Hematopoietic multipotent progenitor cell (in vitro differentiated cells): ENCODE results near the gene CNTN4. TPM values are rescaled to one million over a fixed set of nuclear protein-coding genes. Genes with fewer than 3 reads are reported as not detected.

Source experiments
- DNase-seq, 3 donors: peaks; one replicate each; pipeline ENCODE4 v3.0.0-alpha.2; 2011 to 2015; ENCODE audit warnings: low read depth in 2 of 3, low spot score in 2 of 3
- total RNA-seq: library from RNA; depleted of rRNA; stranded (reverse); fragments of >200 nt; gene quantifications from one replicate; pipeline ENCODE4 v1.2.3, GENCODE V29; 2012

The CNTN4 gene
- total RNA-seq, 1 donor = 0.27 TPM

DNA sequence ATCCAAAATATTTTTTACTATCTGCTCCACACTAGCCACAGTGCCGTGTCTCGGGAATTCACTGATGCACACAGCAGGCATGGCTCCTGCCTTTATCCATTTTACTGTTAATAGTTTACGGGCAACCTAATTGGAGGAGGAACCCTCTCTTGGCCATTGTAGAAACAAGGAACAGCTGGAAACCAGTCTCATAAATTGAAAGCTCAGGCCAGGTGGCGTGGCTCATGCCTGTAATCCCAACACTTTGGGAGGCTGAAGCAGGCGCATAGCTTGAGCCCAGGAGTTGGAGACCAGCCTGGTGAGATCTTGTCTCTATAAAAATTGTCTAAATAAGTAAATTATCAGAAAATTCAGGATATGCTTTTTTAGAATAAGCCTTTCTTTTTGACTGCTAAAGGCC, 972.5 kb downstream of the CNTN4 start:
- DNase-seq = no peak

DNA sequence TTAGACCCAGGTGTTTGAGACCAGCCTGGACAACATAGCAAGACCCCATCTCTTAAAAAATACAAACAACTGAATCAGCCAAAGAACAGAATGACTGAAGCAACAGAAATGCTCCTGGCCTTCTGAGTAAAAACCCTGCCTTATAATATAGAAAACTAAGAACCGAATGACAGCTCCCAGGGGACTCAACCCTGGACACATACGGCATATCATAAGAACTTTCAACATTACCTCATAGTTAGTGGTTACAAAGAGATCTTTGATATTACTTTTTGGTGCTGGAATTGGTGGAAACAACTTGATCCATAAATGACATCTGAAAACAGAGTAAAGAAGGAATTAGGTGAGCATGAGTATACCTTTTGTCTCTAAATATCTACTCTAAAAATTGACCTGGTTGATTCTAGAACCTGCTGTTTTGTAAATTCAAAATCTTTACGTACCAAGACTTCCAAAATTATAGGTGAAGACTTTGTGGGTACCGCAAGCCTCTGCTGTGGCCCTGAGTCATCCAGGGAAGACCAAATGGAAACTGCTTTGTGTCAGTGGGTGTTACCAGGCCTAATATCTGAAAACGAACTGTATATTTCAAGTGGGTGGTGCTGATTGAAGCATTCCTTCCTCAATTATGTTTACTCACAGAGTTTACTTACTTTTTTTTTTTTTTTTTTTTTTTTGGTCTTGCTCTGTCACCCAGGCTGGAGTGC, 976.0 kb downstream of the CNTN4 start:
- no peak for DNase-seq

DNA sequence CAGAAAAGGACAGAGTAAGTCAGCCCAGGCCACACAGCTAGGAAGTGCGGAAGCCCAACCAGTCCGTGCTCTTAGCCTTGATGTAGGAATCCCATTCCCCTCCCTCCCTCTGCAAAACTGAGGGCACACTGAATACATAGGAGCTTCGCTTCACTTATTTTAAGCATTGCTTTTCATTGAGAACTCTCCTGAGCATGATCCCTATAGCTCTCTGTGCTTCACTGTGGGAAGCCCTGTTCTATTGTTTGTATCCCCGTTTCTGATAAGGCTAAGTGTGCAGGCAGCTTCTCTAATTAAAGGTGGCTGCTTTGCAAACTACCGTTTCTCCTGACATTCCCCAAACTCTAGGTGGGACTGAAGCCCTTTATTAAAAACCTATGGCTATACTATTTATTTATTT, 981.6 kb downstream of the CNTN4 start:
- DNase-seq = no peak

DNA sequence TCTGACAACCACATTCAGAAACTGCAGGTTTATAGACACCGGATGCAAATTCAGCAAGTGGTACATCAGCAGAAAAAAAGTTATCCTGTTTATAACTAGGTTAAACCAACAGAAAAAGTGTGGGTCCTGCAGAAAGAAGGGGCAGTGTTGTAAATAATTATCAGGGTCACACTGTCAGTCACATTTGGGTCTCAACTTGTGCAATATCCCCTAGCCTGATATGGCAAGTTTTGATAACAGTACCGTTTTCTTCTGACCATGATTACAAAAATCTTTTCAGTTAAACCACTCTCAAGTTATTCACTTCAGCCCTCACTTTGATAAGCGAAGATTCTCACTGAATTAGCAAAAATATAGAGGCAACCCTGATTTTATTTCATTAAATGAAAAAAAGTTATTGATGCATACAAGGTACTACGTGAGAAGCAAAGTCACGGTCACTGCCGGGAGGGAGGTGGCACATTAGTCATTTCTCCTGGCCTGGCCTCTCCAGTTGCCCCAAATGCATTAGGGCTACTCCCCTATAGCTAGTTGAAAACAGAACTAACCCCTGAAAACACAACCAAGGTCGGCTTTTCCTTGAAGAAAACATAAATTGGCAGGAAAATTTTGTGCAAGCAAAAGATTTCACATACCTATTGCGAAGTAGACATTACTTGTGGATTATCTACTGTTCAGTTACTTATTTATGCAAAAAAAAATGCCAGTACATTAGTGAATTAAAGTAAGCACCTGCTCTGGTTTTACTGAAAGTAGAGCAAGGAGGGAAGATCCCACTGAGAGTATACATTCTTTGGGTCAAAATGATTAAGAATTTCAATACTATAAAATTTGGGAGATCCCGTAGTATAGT, 982.9 kb downstream of the CNTN4 start:
- DNase-seq = no peak

DNA sequence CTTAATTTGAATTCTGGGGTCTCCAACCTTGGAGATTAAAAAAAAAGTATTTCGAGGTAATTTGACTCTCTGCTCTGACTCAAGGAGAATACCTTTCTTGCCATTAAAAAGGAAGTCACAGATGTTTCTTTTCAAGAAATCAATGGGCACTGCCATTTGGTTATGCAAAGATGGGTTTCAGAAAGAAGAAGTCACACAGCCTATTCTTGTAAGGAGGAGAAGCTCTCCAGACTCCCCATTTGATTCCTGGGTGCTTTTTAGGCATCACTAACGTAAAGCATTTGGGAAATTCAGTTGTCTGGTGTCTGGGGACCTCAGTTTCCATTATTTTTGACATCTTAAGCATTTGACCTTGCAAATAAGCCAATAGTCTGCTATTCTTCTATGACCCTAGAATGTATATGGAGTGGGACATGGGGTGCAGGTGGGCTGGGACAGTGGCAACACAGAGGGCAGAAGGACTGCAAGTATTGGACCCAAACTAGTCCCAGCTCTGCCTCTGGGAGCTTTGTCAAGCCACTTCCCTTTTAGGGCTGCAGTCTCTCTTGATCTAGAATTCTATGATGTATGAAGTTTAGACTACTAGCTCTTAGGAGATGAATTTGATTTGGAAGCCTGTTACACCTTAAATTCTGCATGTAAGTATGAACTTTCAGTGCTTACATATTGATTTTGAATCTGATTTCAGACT, 983.7 kb downstream of the CNTN4 start:
- no peak for DNase-seq

DNA sequence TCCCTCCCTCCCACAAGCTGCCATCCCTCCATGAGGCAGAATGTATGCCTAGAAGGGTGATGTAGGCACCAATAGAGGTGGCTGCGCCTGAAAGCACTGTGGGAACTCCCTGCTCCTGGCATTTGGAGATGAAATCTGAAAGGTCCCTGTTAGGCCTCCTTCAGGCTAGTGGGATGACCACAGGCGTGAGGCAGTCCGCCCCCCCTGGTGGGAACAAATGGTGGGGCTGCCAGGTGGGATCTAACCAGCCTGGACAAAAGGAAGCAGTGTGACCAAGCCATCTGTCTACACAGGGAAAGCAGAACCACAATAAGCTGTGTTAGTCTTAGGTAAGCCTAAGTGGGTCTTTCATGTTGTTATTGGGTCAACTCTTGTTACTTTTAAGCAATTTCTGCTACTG, 986.2 kb downstream of the CNTN4 start:
- DNase-seq = no peak

DNA sequence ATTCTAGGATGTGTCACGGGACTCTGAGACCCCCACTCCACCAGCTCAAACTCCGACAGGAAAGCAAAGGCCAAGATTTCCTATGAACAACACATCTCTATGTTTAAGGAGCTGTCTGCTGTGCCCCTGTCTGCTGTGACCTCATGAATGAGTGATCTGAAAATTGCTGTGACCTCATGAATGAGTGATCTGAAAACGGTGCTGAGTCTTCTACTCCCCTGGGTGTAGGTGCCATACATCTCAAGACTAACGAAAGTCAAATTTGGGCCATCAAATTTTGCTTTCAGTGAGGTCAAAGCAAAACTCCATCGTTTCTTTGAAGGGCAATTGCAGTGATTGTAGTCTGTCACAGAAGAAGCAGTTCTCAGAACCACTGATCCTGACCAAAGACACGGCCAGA, 987.1 kb downstream of the CNTN4 start:
- no peak for DNase-seq

DNA sequence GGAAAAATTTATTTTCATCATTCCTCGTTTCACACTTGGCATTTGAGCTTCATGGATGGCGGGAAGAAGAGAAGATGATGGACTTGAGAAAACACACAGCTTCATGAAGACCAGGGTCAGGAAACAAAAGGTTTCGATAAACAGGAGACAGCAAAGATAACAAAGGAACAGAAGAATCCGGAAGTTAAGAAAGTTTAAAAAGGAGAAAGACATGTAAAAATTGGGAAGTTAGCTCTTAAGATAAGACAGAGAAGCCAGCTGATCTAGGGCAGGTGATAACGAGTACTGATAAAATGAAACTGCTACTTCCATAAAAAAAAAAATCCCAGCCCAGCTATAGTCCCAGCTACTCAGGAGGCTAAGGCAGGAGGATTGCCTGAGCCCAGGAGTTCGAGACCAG, 987.6 kb downstream of the CNTN4 start:
- peak in 1 of 3 donors; percentile 4 for DNase-seq

DNA sequence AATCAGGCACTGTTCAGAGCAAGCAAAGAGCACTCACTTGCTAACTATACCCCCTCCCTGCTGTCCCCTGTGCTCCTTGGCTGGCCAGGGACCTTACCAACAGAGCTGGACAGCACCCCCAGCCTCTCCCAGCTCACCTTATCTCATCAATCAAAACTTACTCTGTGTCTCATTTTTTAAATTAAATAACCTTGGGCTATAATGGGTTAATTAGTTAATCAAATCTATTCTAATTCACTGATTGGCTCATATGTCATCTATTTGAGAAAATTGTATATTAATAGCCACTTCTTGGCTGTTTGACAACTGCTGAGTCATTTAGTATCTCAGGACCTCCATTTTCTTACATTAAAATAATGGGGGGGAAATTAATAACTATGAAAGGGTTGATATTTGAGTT, 988.6 kb downstream of the CNTN4 start:
- no peak for DNase-seq

DNA sequence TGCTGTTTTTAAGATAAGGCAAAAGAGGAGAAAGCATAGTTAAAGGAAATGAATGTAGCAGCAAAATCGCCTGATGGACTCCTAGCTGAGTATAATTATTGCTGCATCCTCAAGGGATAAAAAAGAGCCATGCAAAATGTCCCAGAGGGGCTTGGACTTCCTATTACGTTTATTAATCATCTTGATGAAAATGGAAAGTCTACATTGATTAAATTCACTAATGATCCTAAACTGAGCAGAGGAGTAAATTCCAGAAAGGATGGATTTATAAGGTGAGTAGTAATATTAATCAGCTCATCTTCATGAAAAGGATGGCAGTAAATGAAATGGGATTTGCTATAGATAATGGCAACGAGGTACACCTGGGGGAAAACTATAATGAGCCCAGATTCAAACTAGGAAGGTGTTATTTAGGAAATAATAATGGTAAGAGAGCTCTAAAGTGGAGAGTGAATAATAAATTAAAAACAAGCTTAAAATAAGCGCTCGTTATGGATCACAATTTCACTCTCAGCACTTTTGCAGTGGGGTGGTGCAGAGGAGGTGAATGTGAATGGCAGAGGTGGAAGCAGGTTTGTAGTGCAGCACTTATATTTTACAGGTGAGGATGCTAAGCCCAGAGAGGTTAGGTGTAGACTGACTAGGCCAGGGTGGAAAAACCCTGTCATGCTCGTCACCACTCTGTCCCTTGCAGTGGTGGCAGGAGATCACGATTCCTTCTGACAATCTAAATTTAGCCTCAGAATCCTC, 989.2 kb downstream of the CNTN4 start:
- DNase-seq = no peak

DNA sequence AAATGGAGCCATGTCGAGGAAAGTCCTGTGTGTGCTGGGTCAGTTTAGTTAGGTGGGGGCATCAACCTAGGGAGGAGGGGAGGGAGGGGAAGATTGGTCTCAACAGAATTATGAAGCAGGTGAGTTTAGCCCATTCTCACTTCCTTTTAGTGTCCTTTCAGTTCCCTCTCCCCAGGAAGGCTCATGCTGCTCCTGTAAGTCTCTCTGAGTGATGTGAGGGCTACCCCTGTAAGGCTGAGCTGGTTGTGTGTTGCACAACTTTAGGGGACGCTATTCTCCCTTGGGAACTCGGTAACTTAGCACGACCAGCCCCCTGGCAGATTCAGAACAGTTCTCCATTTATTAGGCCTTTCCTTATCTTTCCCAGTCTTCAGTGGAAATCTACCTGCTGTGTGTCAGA, 990.4 kb downstream of the CNTN4 start:
- DNase-seq = no peak

DNA sequence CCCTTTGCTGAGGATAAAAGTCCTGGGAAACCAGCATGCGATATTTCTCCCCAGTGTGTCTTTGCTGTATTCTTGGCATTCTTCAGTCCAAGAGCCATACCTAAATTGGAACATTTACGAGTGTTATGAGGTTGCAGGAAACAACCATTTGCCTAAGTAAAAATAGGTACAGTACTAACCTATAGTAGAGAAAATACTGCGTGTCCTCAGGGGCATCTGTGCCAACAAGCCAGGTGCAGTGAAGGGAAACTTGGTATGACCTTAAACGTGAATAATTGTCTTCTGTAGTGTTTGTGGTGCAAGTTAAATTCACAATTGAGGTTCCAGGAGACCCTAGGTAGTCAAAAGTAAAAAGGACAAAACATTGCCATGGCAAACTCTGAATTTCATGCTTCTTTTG, 999.3 kb downstream of the CNTN4 start:
- no peak for DNase-seq

DNA sequence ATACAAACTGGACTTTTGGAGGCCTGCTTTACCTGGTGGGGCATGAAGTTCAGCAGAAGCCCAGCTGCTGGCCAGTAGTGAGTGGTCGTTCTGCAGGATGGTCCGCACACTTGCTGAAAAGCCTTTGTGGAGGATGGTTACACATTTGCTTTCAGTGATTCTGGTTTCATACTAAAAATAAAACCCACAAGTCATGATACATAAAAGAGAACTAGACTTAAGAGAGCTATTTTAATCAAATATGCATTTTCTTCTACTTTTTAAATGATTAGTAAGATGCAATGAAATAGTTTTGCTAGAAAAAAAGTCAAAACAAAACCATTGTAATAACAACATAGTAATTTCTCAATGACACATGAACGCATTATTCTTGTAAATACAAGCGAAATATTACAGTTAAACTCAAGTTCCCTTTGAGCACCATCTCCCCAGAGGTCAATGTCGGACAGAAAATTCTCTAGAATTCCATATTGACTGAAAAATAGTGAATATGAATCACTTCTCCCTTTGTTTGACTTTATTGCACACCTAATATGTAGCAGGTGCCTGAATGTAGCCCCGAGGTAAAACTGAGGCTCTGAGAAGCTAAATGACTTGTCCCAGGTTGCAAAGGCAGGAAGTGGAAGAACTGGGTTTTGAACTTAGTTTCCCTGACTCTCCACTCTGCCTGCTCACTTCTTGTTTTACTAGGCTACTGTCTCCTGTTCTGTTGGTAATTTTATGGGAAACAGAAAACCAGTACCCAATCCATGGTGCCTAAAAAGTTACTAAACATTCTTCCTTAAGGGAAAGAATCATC, 1003.2 kb downstream of the CNTN4 start:
- DNase-seq = no peak

DNA sequence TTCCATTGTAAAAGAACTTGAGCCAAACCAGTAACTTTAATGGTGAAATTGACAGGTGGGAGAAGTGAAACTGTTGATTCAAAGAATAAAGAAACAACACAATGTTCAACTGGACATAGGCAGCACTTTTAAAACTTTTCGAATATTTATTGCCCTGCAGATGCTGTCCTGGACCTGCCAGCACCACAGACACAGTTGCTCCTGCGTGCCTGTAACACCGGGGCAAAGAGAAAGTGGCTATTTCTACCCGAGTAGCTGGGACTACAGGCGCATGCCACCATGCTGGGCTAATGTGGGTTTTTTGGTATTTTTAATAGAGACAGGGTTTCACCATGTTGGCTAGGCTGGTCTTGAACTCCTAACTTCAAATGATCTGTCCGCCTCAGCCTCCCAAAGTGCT, 1004.1 kb downstream of the CNTN4 start:
- DNase-seq = no peak

DNA sequence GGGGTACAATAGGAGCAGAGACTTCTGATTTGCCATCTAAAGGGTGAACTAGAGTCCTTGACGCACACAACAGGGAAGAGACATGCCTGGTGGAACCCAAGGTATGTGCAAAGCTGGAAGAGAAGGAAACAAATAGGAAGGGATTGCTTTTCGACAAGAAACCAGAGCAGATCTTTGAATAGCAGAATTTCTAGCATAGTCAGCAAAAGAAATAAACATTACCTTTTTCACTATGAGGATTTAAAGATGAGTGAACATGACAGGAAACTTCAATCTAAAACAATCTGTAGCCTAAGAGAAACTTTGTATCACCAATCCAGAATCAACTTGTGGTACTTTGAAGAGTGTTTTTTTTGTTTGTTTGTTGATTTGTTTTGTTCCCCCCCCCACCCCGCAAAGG, 1006.6 kb downstream of the CNTN4 start:
- DNase-seq = no peak

DNA sequence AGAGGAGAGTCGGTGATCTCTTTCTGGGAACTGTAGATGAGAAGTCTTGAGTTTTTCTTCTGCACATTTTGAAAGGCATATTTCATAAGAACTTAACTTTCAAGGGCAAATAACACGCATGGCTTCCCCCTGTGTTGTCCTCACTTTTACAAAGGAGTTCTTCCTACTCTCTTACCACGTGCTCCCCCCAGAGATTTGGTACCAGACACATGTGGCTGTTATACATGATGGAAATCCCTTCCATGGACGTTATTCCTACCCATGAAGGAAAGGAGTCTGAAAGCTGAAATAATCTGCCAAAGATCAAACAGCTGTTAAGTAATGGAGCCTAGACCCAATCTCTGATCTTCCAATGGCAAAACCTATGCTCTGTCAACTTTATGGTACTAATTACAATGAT, 1007.1 kb downstream of the CNTN4 start:
- DNase-seq = no peak

DNA sequence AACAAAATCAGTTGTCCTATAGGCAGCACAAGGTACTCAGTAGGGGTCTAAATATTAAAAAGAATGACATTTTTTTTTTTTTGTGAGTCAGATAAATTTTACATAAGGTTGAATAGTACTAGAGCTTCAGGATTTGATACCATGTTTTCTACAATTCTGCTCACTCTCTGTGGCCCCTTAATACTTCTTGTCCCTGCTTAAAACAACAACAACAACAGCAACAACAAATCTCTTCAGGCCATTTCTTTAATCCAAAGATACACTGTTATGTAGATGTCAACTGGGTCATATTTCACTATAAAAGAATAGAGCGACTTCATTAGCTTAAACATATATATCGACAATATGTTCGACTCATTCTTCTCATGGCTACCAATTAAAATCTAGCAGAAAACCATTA, 1008.5 kb downstream of the CNTN4 start:
- no peak for DNase-seq
